ENCODE results near the gene ANGEL1.
A peak's percentile ranks its signal among the peaks of the same experiment; 100 is the strongest.

ANGEL1 gene

GRCh38 chr14:76784881-76785280 is 27.8 kb downstream of the ANGEL1 start:
- H3K27ac ChIP-seq: no peak overlapping the region
- no peaks in the 10 kb centered on the region for H3K9me3 ChIP-seq (ENCODE audit: control insufficient read depth, low read length)
- no peak overlapping the region for H3K9ac ChIP-seq
- TF ChIP-seq CTCF (IDR thresholded peaks at IDR 0.05): peak; percentile 97
- no peak overlapping the region for H3K4me3 ChIP-seq (ENCODE audit: low read depth, low read length)
- H3K79me2 ChIP-seq: no peaks in the 10 kb centered on the region
- no peaks in the 10 kb centered on the region for H3K36me3 ChIP-seq (ENCODE audit: control insufficient read depth, insufficient read depth, low read length)
- H3K27me3 ChIP-seq (ENCODE audit: control insufficient read depth, insufficient read depth, low read length): no peaks in the 10 kb centered on the region
- peaks cover 8% of the 10 kb centered on the region for H3K4me1 ChIP-seq
- H2AFZ ChIP-seq: no peak overlapping the region
- no peak overlapping the region for H3K4me2 ChIP-seq (ENCODE audit: low read length)

DNA sequence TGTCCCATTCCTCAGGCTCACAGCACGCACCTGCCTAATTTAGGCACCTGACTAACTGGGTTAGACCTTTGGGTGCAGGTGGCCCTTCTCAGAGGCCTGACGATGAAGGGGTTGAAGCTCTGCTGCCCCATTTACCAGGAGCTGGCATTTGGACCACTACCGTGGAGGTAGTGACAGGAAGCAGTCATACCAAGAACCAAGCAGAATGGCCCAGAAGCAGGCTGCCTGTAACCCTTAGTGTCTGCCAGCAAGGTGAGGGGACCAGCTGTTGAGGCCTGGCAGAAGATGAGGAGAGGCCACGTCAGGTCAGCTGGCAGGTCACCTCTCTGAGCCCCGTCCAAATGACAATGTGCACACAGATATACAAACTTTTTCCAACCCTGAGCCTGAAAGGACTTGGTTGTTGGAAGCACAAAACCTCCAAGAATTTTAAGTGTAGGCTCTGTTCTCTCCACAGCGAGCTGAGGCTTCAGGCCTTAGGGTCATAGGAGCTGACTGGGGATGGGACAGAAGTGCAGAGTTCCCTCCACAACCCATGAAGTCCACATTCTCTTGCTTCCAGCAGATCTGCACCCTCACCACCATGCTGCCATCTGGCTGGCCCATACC is 28.3 kb downstream of the ANGEL1 start:
- Histone ChIP-seq H3K79me2 (no peaks in the 10 kb centered on the region), H3K9me3 (ENCODE audit: control insufficient read depth, low read length) (no peaks in the 10 kb centered on the region), H3K27ac (no peak overlapping the region), H3K4me1 (peaks cover 12% of the 10 kb centered on the region), H3K9ac (no peak overlapping the region), H3K4me3 (ENCODE audit: low read depth, low read length) (no peak overlapping the region), H3K27me3 (ENCODE audit: control insufficient read depth, insufficient read depth, low read length) (no peaks in the 10 kb centered on the region), H3K36me3 (ENCODE audit: control insufficient read depth, insufficient read depth, low read length) (no peaks in the 10 kb centered on the region), H2AFZ (no peak overlapping the region), H3K4me2 (ENCODE audit: low read length) (no peak overlapping the region)
- no peak for TF ChIP-seq CTCF (IDR thresholded peaks at IDR 0.05)

GRCh38 chr14:76782885-76783566 is 29.7 kb downstream of the ANGEL1 start:
- no peaks in the 10 kb centered on the region for H3K36me3 ChIP-seq (ENCODE audit: control insufficient read depth, insufficient read depth, low read length)
- H3K27ac ChIP-seq: no peak overlapping the region
- H3K4me2 ChIP-seq (ENCODE audit: low read length): no peak overlapping the region
- no peak overlapping the region for H2AFZ ChIP-seq
- no peak overlapping the region for H3K9ac ChIP-seq
- peaks cover 18% of the 10 kb centered on the region for H3K4me1 ChIP-seq
- H3K9me3 ChIP-seq (ENCODE audit: control insufficient read depth, low read length): no peaks in the 10 kb centered on the region
- no peak overlapping the region for H3K4me3 ChIP-seq (ENCODE audit: low read depth, low read length)
- H3K79me2 ChIP-seq: no peaks in the 10 kb centered on the region
- no peaks in the 10 kb centered on the region for H3K27me3 ChIP-seq (ENCODE audit: control insufficient read depth, insufficient read depth, low read length)
- no peak for TF ChIP-seq CTCF (IDR thresholded peaks at IDR 0.05)

DNA sequence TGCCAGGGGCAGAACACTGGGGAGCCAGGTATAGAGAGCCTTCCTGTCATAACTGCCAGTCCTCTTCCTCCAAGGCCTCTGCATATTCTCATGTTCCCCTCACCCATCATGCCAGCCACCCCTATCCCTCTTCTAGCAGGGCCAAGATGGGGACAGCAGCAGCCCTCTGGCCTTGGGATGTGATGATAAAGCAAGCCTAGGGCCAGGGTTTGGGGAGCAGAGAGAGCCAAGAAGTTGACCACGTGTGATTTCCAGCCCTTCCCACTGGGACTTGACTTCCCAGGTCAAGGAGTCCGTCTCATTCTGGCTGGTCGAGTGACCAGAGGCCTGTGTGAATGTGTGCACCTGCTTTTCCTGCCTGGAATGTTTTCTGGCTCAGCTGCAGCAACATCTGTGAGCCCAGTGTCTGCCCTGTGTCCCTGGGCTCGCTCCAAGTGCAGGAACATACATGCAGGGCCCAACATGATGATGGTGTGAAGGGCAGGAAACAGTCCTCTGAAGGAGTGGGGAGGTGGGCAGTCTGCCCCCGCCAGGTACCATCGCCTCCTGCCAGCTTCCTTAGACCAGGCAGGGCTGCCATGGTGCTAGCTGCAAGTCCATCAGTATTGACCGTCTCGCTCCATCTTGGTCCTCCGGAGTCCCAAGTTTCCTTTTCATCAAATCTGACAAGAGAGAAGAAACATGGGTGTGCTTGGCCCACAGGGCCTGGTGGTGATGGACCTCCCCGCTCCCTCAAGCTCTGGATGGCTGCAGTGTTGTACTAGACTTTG is 30.4 kb downstream of the ANGEL1 start:
- no peaks in the 10 kb centered on the region for H3K79me2 ChIP-seq
- H3K9ac ChIP-seq: no peak overlapping the region
- H3K27ac ChIP-seq: no peak overlapping the region
- no peaks in the 10 kb centered on the region for H3K9me3 ChIP-seq (ENCODE audit: control insufficient read depth, low read length)
- no peaks in the 10 kb centered on the region for H3K36me3 ChIP-seq (ENCODE audit: control insufficient read depth, insufficient read depth, low read length)
- H2AFZ ChIP-seq: no peak overlapping the region
- TF ChIP-seq CTCF (IDR thresholded peaks at IDR 0.05): no peak
- peaks cover 18% of the 10 kb centered on the region for H3K4me1 ChIP-seq
- no peak overlapping the region for H3K4me2 ChIP-seq (ENCODE audit: low read length)
- H3K27me3 ChIP-seq (ENCODE audit: control insufficient read depth, insufficient read depth, low read length): no peaks in the 10 kb centered on the region
- H3K4me3 ChIP-seq (ENCODE audit: low read depth, low read length): no peak overlapping the region

All from parathyroid adenoma (tissue), 2 donors.